H4 (cell line): ENCODE measurements around the gene LRIG1. TPM values are rescaled to one million over a fixed set of nuclear protein-coding genes. Genes with fewer than 3 reads are reported as not detected.

Experiments
- DNase-seq: peaks from one replicate; pipeline ENCODE4 v3.0.0-alpha.2; 2015; ENCODE audit warnings: low spot score
- total RNA-seq: library from RNA; depleted of rRNA; stranded (reverse); fragments of >200 nt; shearing (Covaris generic); gene quantifications from 2 replicates; pipeline ENCODE4 v1.2.3, GENCODE V29; 2014

The LRIG1 gene
- total RNA-seq, 1 experiment from 2014 or later: 5.0 TPM

GRCh38 chr3:66386011-66386924 is 114.6 kb downstream of the LRIG1 start:
- DNase-seq: no peak

GRCh38 chr3:66385066-66385465 is 115.8 kb downstream of the LRIG1 start:
- no peak for DNase-seq

GRCh38 chr3:66383998-66384745 is 116.7 kb downstream of the LRIG1 start:
- no peak for DNase-seq

- no peak for DNase-seq
Observed at GRCh38 chr3:66383023-66383422, 117.8 kb downstream of the LRIG1 start.

GRCh38 chr3:66382142-66382541 is 118.7 kb downstream of the LRIG1 start:
- DNase-seq: no peak

GRCh38 chr3:66381626-66382025 is 119.2 kb downstream of the LRIG1 start:
- DNase-seq: no peak

GRCh38 chr3:66380200-66380932 is 120.5 kb downstream of the LRIG1 start:
- no peak for DNase-seq

GRCh38 chr3:66379565-66379964 is 121.3 kb downstream of the LRIG1 start:
- no peak for DNase-seq

- no peak for DNase-seq
Observed at GRCh38 chr3:66378256-66378655, 122.6 kb downstream of the LRIG1 start.

- no peak for DNase-seq
Observed at GRCh38 chr3:66377800-66378199, 123.0 kb downstream of the LRIG1 start.

- DNase-seq: no peak
Observed at GRCh38 chr3:66376568-66376967, 124.3 kb downstream of the LRIG1 start.

GRCh38 chr3:66372681-66373350 is 128.0 kb downstream of the LRIG1 start:
- DNase-seq: no peak

GRCh38 chr3:66371432-66371831 is 129.4 kb downstream of the LRIG1 start:
- no peak for DNase-seq

- DNase-seq: no peak
Observed at GRCh38 chr3:66370179-66370578, 130.6 kb downstream of the LRIG1 start.

GRCh38 chr3:66367979-66368378 is 132.8 kb downstream of the LRIG1 start:
- DNase-seq: no peak

GRCh38 chr3:66366747-66367146 is 134.1 kb downstream of the LRIG1 start:
- no peak for DNase-seq

GRCh38 chr3:66365080-66365479 is 135.7 kb downstream of the LRIG1 start:
- no peak for DNase-seq

GRCh38 chr3:66363148-66363547 is 137.7 kb downstream of the LRIG1 start:
- no peak for DNase-seq

GRCh38 chr3:66362541-66362941 is 138.3 kb downstream of the LRIG1 start:
- no peak for DNase-seq

- no peak for DNase-seq
Observed at GRCh38 chr3:66361356-66361755, 139.5 kb downstream of the LRIG1 start.

GRCh38 chr3:66355997-66356396 is 144.8 kb downstream of the LRIG1 start:
- DNase-seq: no peak

- no peak for DNase-seq
Observed at GRCh38 chr3:66355394-66355793, 145.4 kb downstream of the LRIG1 start.
